GM18498 (cell line): ENCODE measurements around the gene TRAPPC11.

Experiments used
- ATAC-seq: cut with Tn5 transposase; IDR thresholded peaks from one replicate; pipeline ENCODE4 v1.9.1; 2021; ENCODE audit warnings: mild to moderate bottlenecking, moderate library complexity; ENCODE audit not compliant: unreplicated experiment

TRAPPC11 gene

DNA sequence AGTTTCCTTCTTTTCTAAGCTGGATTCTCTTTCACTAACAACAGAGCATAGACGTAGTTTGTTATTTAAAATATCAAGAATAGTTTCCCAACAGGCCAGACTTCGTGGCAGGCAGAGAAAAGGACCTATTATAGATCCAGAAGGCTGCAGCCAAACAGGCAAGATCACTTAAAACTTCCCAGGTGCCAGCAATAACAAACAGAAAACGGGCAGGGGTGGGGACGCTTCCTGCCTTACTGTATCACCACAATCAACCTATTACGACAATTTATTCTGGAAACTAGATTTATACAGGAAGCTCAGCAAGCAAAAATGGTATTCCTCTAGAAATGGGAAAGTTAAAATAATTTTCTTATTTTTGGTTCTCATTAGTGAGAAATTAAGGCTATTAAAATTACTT is 22.2 kb upstream of the TRAPPC11 start:
- ATAC-seq: no peak

DNA sequence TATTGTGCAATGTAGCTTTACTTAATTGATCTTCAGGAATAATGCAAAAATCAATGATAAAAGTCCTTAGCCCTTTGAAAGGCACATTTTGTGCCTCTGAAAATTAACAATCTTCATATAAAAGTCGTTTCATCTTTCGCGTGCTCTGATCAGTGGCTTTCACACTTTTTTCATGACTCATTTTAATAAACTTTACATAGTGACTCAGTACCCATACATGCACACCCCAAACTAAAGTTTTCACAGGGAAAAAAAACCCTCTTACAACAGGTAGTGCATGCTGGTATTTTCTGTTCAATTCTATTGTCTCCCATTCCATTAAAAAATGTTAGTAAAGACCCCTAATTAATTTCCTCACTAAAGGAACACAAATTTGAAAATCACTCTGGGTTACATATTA is 21.6 kb upstream of the TRAPPC11 start:
- no peak for ATAC-seq

DNA sequence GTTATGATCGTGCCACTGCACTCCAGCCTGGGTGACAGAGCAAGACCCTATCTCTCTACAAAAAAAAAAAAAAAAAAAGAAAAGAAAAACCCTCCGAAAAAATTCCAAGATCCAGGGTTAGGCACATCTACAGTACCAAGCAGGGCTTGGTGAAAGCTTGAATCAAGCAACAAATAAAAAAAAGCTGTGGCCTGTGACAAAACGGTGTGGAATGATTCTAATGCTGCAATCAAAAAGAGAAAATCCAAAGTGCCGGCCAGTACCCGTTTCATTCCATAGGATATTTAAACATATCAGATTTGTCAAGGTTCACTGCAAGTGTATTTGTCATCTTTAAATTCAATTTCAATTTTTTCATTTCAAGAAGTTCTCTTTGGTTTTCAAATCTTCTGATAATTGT is 20.7 kb upstream of the TRAPPC11 start:
- no peak for ATAC-seq

DNA sequence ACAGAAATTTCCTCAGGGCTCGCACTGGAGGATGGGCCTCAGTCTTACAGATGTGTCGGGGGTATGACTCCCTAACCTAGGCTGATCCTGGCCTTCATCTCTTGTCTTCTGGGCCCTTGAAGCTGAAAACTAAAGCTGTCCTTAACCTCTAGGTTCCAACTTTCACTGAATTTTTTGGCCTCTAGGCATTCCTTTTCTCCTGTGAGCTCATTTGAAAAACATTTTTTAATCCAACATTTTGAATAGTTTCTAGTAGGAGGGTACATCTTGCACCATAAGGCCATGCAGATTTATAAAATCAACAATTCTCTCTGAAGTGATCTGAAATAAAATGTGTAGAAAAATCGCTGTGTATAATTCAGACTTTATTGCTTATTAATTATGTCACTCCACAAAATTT is 19.8 kb upstream of the TRAPPC11 start:
- ATAC-seq: no peak

GRCh38 chr4:183645326-183645725 is 13.8 kb upstream of the TRAPPC11 start:
- ATAC-seq: no peak

GRCh38 chr4:183657564-183657963 is 1.5 kb upstream of the TRAPPC11 start:
- no peak for ATAC-seq

GRCh38 chr4:183658362-183659028 is 598 bp upstream of the TRAPPC11 start:
- no peak for ATAC-seq

DNA sequence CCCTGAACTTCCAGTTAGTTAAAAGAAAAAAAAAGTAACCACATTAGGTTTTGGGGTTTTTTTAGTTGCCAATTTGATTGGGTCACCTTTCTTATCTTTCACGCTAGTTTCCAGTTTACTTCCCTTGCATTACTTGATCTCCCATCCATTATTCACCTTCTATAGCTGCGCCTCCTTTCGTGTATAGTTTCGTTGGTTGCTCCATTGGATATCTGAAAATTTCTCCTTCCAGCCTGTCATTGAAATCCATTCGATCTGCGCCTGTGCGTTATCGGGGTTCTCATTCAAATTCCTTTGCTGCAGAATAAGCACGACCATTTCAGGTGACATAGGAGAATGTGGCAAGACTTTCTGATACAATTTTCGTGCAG is 764 bp downstream of the TRAPPC11 start:
- no peak for ATAC-seq

GRCh38 chr4:183666088-183666487 is 7.0 kb downstream of the TRAPPC11 start:
- no peak for ATAC-seq

DNA sequence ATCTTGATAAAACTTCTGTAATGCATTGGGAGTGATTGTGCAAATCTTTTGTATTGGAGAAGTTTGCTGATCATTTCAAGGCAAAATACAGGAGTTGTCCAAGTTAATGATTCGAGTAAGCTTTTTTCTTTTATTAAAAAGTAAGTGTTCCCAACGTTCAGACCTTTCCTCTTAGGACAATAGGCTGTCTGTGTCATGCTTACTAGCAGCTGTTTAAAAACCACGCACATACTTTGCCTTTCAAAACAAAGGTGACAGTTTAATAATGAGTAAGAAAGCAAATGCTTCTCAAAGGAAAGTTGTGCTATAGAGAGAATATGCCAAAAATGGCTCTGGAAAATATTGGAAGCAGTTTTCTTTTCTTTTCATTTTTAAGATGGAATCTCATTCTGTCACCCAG is 11.2 kb downstream of the TRAPPC11 start:
- no peak for ATAC-seq

- no peak for ATAC-seq
These were observed 12.0 kb downstream of the TRAPPC11 start for GRCh38 chr4:183670960-183671555.

- no peak for ATAC-seq
These were observed 15.1 kb downstream of the TRAPPC11 start for GRCh38 chr4:183674153-183674552.

DNA sequence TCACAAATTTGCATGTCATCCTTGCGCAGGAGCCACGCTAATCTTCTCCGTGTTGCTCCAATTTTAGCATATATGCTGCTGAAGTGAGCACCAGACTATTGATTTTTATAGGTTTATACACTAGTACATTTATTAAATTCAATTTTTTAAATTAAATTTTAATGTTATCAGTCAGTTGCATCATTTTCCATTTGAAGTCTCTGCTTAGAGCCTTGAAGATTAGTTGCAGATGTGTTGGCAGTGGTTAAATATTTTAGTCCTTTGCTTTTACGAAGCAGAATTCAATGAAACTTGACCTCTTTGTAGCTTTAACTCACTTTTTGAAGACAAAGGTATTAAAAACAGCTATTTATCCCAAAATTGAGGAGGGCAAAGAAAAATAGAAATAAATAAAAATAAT is 16.5 kb downstream of the TRAPPC11 start:
- no peak for ATAC-seq

DNA sequence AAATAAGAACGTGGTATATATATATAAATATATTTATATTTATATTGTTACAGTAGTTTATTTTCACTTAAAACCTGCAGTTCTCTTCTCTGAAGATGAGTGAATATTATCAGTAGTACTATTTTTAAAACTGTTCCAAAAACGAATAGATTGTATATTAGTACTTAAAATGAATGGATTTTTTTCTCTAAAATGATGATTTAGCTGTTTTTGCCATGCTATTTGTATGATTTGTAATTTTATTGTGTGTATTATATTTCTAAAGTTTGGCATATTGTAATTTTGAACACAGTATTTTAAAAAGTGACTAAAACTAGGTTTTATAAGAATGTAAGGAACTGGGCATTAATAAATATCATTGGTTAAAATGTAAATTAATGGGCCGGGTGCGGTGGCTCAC is 22.0 kb downstream of the TRAPPC11 start:
- no peak for ATAC-seq

- no peak for ATAC-seq
These were observed 27.4 kb downstream of the TRAPPC11 start for GRCh38 chr4:183686461-183686860.

- ATAC-seq: no peak
These were observed 29.1 kb downstream of the TRAPPC11 start for GRCh38 chr4:183688216-183688615.

DNA sequence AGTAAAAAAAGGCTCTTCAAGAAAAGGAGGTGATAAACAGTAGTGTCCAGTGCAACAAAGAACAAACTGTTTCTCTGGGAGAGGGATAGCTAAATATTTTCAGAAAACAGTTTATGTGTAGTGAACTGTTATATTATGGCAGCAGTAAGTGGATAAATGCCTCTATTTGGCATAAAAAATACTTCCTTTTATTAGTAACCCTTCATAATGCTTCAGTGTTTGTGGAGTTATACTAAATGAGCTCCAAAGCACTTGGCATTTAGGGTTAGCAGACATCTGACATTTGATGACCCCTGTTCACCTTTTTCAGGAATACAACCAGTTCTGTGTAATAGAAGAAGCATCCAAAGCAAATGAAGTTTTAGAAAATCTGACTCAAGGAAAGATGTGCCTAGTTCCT is 31.9 kb downstream of the TRAPPC11 start:
- no peak for ATAC-seq

DNA sequence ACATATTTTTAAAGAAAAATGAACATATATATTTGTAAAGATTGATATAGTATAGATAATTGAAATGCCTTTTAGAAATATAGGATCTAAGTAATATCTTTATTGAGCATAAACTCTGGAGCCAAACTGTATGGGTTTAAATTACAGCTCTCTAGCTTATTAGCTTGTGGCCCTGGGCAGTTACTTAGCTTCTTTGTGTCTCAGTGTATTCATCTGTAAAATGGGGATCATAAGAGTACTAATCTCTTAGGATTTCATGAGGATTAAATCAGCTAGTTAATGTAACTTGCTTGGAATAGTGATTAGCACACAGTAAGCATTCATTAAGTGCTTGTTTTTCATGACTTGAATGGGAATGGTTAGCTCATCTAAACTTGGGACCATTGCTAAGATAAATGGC is 32.8 kb downstream of the TRAPPC11 start:
- no peak for ATAC-seq

DNA sequence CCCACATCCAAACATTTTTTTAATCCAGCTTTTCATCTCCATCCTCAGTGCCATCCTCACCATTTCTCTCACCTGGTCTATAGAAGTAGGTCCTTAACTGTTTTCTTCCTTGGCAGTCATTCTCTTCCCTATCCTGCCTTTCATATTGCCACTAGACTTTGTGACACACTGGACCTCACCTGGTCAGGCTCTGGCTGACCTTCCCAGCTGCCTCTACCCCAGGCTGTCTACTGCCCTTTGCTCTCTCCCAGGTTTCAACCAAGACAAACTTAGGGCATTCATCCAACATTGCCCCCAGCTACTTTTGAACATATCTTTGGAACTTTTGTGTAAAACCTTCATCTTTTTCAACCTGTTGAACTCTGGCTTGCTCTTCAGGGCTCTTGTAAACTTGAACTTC is 39.8 kb downstream of the TRAPPC11 start:
- ATAC-seq: no peak

GRCh38 chr4:183700407-183700806 is 41.3 kb downstream of the TRAPPC11 start:
- ATAC-seq: no peak

- ATAC-seq: no peak
These were observed 43.4 kb downstream of the TRAPPC11 start for GRCh38 chr4:183702492-183702891.

- ATAC-seq: no peak
These were observed 55.5 kb downstream of the TRAPPC11 start for GRCh38 chr4:183714626-183715025.

DNA sequence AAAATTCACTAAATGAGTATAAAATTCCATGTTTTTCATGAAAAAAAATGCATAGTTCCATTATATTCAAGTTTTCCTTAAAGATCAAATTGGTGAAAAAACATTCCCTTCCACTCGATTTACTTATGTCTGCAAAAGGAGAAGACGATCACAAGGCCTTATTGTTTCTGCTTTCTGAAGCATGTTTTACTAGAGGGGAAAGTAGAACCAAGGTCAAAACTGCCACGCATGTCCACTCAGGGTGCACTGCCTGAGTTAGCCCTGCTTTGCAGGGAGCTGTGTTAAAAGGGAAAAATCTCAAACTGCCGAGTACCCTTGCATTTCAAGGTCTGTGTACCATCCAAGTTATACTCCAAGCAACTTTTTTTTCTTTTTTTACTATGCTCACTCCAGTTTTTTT is 57.2 kb downstream of the TRAPPC11 start:
- ATAC-seq: no peak
